ENCODE results near the gene SORD. TPM values are rescaled to one million over a fixed set of nuclear protein-coding genes. Genes with fewer than 3 reads are reported as not detected.
"Not testable (repeated sequence)": the region's sequence is repeated elsewhere in the genome, so short reads cannot be mapped to it uniquely, and the experiment has no call there.

The SORD gene
- total RNA-seq, 1 donor from 2014 or later: 36.4 TPM

DNA sequence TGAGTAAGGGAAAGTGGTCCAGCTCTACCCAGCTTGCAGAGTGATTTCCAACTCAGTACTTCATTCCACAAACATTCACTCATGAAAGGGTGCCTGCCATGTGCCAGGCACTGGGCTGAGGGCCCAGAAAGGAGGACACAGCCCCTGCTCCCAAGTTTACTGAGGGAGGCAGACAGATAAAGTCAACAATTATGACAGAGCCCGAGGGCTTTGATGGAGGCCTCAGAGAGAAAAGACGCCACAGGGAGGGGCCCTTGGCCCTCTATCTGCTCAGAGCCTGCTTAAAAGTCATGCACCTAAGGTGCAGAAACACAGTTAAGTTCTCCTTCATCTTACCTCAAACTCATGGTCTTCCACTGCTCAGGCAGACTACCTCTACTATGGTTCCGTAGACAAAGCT is 1.7 kb downstream of the SORD start:
- DNase-seq (ENCODE audit: low spot score): not testable (repeated sequence)

DNA sequence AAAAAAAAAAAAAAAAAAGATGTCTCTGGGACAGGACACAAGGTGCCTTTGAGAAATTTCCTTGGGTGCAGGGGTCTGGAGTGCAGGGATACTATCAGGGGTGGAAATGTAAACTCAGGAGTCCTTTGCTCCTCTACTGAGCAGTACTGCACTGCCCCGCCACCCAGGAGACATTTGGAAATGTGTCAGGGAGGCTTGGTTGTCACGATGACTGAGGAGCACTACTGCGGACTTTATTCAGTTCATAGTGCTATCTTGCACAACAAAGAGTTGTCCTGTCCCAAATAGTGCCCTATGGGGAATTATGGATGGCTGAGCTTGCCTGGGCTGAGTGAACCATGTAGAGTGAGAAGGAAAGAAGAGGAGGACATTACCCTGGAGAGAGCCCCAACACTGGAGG is 2.6 kb downstream of the SORD start:
- not testable (repeated sequence) for DNase-seq (ENCODE audit: low spot score)

GRCh38 chr15:45026651-45027190 is 3.7 kb downstream of the SORD start:
- no peak for DNase-seq (ENCODE audit: low spot score)

DNA sequence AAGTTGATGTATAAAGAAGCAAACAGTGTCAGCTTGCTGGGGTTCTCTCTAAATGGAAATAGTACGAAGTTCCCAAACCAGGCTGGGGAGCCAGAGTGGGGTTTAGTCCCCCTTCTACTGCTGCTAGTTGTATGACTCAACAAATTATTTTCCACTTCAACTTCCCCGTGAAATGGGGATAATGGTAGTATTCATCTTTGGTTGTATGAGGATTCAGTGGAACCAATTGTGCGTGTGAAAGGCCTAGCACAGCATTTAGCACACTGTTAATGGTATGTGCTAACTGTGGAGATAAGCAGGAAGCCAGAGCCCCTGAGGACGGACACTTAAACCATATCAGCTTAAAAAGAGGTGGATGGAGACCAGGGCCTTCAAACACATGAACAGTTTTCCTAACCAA is 4.2 kb downstream of the SORD start:
- DNase-seq (ENCODE audit: low spot score): no peak

DNA sequence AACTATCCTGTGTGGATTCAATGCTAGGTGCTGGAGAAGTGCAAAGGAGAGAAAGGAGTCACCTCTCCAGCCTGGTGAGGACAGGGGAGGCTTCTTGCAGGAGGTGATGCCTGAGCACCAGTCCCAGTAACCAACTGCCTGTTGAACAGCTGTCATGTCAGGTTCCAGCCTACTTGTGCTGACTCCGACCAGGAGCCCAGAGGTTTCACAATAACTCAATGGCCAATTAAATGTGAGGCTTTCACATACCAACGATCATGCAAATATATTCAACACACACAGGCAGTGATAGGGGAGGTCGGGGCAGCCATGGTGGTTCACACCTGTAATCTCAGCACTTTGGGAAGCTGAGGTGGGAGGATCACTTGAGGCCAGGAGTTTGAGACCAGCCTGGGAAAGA is 7.7 kb downstream of the SORD start:
- DNase-seq (ENCODE audit: low spot score): no peak

- DNase-seq (ENCODE audit: low spot score): not testable (repeated sequence)
These were observed 8.6 kb downstream of the SORD start for GRCh38 chr15:45031522-45032028.

GRCh38 chr15:45032501-45032900 is 9.5 kb downstream of the SORD start:
- DNase-seq (ENCODE audit: low spot score): not testable (repeated sequence)

DNA sequence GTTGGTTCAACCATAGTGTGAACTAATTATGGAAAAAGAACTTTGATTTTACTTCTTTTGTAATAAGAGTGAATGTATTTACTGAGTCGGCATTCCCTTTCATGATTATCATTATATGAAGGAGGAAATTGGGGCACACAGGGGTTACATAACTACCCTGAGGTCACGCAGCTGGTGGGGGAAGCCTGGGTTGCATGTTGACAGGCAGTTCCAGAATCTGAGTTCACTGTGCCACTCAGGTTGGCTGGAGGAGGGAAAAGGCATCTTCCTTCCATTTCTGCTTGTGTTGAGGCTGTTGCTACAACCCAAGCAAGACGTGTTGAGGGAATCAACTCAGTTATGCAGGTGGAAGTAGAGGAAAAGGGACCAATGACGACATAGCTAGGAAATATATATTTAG is 11.1 kb downstream of the SORD start:
- DNase-seq (ENCODE audit: low spot score): not testable (repeated sequence)

DNA sequence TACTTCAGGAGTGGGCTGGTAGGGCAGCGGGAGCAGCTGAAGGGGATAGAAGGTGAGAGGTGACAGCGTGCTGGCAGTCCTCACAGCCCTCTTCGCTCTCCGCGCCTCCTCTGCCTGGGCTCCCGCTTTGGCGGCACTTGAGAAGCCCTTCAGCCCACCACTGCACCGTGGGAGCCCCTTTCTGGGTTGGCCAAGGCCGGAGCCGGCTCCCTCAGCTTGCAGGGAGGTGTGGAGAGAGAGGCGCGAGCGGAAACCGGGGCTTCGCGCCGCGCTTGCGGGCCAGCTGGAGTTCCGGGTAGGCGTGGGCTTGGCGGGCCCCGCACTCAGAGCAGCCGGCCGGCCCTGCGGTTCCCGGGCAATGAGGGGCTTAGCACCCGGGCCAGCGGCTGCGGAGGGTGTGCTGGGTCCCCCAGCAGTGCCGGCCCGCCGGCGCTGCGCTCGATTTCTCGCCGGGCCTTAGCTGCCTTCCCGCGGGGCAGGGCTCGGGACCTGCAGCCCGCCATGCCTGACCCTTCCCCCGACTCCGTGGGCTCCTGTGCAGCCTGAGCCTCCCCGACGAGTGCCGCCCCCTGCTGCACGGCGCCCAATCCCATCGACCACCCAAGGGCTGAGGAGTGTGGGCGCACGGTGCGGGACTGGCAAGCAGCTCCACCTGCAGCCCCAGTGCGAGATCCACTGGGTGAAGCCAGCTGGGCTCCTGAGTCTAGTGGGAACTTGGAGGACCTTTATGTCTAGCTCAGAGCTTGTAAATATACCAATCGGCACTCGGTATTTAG is 11.8 kb downstream of the SORD start:
- not testable (repeated sequence) for DNase-seq (ENCODE audit: low spot score)

- peak; percentile 79 for DNase-seq (ENCODE audit: low spot score)
These were observed 14.1 kb downstream of the SORD start for GRCh38 chr15:45036812-45037781.

GRCh38 chr15:45037936-45038335 is 14.9 kb downstream of the SORD start:
- DNase-seq (ENCODE audit: low spot score): no peak

- not testable (repeated sequence) for DNase-seq (ENCODE audit: low spot score)
These were observed 17.4 kb downstream of the SORD start for GRCh38 chr15:45040396-45040795.

DNA sequence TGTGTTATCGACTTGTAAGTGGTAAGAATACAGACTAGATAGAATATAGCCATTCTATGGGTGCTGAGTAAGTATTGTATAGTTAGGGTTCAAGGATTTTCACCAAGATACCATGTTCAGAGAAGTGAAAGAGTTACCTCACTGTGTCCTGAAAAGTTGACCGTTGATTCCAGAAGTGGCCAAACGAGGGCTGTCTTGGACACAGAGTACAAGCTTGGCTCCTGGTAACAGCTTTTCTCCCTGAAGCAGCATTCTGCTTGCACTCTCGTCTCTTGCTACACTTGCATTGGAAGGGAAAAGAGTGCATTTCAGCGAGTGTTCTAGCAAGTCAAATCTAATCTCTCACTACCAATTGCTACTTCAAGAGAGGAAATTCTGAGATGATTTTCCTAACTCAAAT is 18.5 kb downstream of the SORD start:
- DNase-seq (ENCODE audit: low spot score): not testable (repeated sequence)

DNA sequence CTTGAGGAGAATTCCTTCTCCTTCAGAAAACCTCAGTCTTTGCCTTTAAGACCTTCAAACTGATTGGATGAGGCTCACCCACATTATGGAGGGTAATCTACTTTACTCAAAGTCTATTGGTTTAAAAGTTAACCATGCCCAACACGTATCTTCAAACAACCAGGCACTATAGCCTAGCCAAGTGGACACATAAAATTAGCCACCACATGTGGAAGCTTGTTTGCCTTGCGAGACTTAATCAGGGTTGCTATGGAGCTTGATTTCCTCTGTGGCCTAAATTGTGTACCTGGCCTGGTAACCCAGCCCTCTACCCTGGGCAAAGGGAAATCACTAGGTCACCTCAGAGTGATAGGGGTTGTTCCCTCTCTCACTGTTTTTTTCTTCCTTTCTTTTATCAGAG is 19.9 kb downstream of the SORD start:
- DNase-seq (ENCODE audit: low spot score): not testable (repeated sequence)

DNA sequence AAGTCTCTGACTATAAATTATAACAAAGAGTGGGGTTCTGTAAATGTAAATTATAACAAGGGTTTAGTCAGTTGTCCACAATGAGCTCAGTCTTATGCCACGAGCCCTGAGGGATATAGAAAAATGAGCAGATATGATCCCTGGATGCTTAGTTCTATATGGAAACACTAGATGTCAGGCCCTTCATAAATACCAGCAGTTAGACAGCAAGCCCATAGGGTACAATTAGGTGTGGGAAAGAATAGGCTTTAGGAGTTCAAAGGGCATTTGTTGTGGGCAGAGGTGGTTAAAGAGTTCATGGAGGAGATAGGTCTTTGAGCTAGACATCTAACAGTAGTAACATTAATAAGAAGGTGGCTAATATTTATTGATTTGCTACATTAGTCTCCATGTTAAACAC is 21.3 kb downstream of the SORD start:
- not testable (repeated sequence) for DNase-seq (ENCODE audit: low spot score)

GRCh38 chr15:45048449-45048793 is 25.4 kb downstream of the SORD start:
- DNase-seq (ENCODE audit: low spot score): not testable (repeated sequence)

GRCh38 chr15:45048794-45049631 is 26.0 kb downstream of the SORD start:
- DNase-seq (ENCODE audit: low spot score): no peak

DNA sequence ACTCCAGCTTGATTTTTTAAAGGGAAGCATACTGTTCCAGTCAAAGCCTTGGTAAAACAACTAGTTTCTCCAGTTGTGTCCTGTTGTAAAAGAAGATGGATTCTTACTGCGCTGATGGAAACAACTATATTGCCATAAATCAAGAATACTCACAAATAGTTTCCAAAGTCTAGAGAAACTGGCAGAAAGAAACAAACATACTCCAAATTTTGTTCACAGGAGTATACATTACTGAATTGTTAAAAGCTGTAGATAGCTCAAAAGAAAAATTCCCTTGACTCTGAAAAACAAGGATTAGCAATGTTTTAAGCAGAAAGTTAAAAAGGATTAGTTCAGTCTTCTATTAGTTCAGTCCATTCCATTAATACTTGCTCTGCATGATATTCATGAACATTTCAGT is 27.6 kb downstream of the SORD start:
- DNase-seq (ENCODE audit: low spot score): no peak

- DNase-seq (ENCODE audit: low spot score): not testable (repeated sequence)
These were observed 29.7 kb downstream of the SORD start for GRCh38 chr15:45052676-45053075.

DNA sequence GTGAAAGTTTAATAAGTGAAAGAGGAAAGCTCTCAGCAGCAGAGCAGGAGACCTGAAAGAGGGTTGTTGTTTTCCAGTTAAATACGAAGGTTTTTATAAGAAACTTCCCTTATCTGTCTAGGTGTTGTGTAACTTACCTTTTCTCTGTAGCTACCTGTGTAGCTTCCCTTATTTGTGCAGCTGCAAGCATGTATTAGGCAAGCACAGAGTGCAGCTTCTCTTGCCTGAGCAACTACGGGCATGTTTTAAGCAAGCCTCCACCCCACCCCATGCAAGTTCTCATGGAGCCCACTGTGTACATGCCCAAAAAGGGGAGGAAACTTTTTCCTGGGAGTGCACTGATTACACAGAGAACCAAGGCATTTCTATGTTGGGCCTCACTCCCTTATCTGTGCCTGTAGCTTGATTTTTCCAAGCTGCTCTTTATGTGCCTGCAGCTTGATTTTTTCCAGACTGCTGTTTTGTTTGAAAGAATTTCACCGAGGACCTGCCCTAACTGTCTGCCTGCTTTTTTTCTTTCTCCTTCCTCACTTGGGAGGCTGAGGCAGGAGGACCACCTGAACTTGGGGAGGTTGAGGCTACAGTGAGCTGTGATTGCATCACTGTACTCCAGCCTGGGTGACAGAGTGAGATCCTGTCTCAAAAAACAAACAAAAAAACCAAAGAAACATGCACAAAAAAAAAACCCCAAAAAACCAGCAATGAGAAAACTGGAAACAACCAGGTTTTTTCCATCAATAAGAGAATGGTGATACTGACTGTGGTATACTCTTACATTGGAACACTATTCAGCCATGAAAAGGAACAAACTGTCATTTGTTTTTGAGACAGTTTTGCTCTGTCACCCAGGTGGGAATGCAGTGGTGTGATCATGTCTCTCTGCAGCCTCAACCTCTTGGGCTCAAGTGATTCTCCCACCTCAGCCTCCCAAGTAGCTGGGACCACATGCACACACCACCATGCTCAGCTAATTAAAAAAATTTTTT is 36.0 kb downstream of the SORD start:
- not testable (repeated sequence) for DNase-seq (ENCODE audit: low spot score)
